Measurements from ENCODE around the gene DNMBP.

DNA sequence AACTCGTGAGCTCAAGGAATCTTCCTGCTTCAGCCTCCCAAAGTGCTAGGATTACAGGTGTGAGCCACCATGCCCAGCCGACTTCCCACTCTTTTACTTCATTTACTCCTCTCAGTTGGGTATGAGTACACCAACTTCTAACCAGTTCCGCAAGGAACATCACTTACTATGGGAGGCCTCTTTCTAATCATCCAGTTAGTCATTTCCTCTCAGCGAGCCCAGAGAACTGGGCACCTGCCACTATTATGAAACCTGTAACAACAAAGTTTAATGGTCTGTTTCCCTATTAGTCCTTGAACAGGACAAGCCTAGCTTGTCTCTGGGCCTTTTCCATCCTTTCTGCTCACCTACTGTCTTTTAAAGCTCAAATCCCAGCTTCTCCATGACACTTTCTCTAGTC, 88.8 kb downstream of the DNMBP start:
- TF ChIP-seq, protein P1, sequence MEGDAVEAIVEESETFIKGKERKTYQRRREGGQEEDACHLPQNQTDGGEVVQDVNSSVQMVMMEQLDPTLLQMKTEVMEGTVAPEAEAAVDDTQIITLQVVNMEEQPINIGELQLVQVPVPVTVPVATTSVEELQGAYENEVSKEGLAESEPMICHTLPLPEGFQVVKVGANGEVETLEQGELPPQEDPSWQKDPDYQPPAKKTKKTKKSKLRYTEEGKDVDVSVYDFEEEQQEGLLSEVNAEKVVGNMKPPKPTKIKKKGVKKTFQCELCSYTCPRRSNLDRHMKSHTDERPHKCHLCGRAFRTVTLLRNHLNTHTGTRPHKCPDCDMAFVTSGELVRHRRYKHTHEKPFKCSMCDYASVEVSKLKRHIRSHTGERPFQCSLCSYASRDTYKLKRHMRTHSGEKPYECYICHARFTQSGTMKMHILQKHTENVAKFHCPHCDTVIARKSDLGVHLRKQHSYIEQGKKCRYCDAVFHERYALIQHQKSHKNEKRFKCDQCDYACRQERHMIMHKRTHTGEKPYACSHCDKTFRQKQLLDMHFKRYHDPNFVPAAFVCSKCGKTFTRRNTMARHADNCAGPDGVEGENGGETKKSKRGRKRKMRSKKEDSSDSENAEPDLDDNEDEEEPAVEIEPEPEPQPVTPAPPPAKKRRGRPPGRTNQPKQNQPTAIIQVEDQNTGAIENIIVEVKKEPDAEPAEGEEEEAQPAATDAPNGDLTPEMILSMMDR (IDR thresholded peaks at IDR 0.05), result no peak
- TF ChIP-seq POLR2A (IDR thresholded peaks at IDR 0.05) (no peak), EP300 (IDR thresholded peaks at IDR 0.05) (no peak), POLR2AphosphoS5 (IDR thresholded peaks at IDR 0.05) (no peak)

Data from sigmoid colon (tissue), 4 donors.